K562 (cell line): ENCODE results near the gene FES. TPM values are rescaled to one million over a fixed set of nuclear protein-coding genes. Genes with fewer than 3 reads are reported as not detected.
A peak's percentile ranks its signal among the peaks of the same experiment; 100 is the strongest.

Source experiments
- MED1 ChIP-seq: sonication (generic); formaldehyde crosslinking; IDR thresholded peaks from 2 replicates; pipeline ENCODE4 v1.8.1; 2023; ENCODE audit warnings: missing genetic modification reagents, borderline replicate concordance
- PRPF4 ChIP-seq: fragments of 200-400 bp; formaldehyde crosslinking; IDR thresholded peaks from one replicate; pipeline ENCODE4 v1.6.1; 2017; ENCODE audit warnings: low read length, low read depth, mild to moderate bottlenecking; ENCODE audit not compliant: insufficient read depth, poor library complexity, severe bottlenecking
- RAD21 ChIP-seq, 2 experiments: fragments of 250-450 bp in 1 of 2; fragments of 450-650 bp in 1 of 2; sonication (Bioruptor Pico) in 1 of 2; formaldehyde crosslinking in 1 of 2; IDR thresholded peaks in 1 of 2; conservative IDR thresholded peaks in 1 of 2; 2 replicates each; pipeline versions ENCODE4 v1.4.0 to v1.8.0; 2020 to 2022; ENCODE audit warnings: mild to moderate bottlenecking in 2 of 2, moderate library complexity in 1 of 2
- SRSF7 ChIP-seq: fragments of 200-400 bp; formaldehyde crosslinking; optimal IDR thresholded peaks from 2 replicates; pipeline ENCODE3; 2017; ENCODE audit warnings: mild to moderate bottlenecking, low read depth, low read length
- ZNF224 ChIP-seq: sonication (generic); formaldehyde crosslinking; IDR thresholded peaks from 2 replicates; pipeline ENCODE4 v1.8.0; 2022; ENCODE audit warnings: mild to moderate bottlenecking, missing genetic modification reagents
- ZNF23 ChIP-seq: fragments of 250-450 bp; sonication (Bioruptor Pico); IDR thresholded peaks from 2 replicates; pipeline ENCODE4 v1.4.0; 2020; ENCODE audit warnings: mild to moderate bottlenecking
- polyA plus RNA-seq, 8 experiments: library from polyadenylated mRNA; depleted of rRNA in 4 of 8; stranded (reverse) in 5 of 8; unstranded in 3 of 8; fragments of >200 nt; fragmentation: Nextera tagmentation in 2 of 8; fragmentation: Illumina TruSeq in 1 of 8; extraction: Ambion mirVana in 2 of 8; extraction: Trizol in 1 of 8; gene quantifications; 2 replicates each; pipeline versions ENCODE4 v1.2.1 to v1.2.3, GENCODE V29; 2011 to 2014; ENCODE audit warnings: inconsistent platforms in 1 of 8, missing spikeins in 1 of 8
- total RNA-seq, 7 experiments: library from RNA; depleted of rRNA in 6 of 7; stranded (reverse); fragments of >200 nt in 6 of 7; fragmentation: Illumina TruSeq in 2 of 7; extraction: Trizol in 2 of 7; gene quantifications; 2 replicates each; pipeline versions ENCODE4 v1.2.1 to v1.2.3, GENCODE V29; 2011 to 2021; ENCODE audit warnings: low replicate concordance in 1 of 7
- TF ChIP-seq, protein P1 (sequence below): IDR thresholded peaks from 2 replicates; pipeline ENCODE4 v1.6.1; 2012; ENCODE audit warnings: low read depth, low read length, improper control_type of control experiment, borderline replicate concordance
- TF ChIP-seq, protein P2 (sequence below): fragments of 450-650 bp; IDR thresholded peaks from 2 replicates; pipeline ENCODE4 v1.6.1; 2016; ENCODE audit warnings: mild to moderate bottlenecking
- TF ChIP-seq, protein P3 (sequence below): sonication (generic); formaldehyde crosslinking; IDR thresholded peaks from 2 replicates; pipeline ENCODE4 v1.8.0; 2022; ENCODE audit warnings: mild to moderate bottlenecking, low read depth, missing genetic modification reagents

Gene FES
- total and polyA plus RNA-seq, 9 of the 15 experiments (the other 6 are each of a cell fraction or from before 2014, with no cell fraction given), result 0.38 to 2.6 (median 0.82) TPM

DNA sequence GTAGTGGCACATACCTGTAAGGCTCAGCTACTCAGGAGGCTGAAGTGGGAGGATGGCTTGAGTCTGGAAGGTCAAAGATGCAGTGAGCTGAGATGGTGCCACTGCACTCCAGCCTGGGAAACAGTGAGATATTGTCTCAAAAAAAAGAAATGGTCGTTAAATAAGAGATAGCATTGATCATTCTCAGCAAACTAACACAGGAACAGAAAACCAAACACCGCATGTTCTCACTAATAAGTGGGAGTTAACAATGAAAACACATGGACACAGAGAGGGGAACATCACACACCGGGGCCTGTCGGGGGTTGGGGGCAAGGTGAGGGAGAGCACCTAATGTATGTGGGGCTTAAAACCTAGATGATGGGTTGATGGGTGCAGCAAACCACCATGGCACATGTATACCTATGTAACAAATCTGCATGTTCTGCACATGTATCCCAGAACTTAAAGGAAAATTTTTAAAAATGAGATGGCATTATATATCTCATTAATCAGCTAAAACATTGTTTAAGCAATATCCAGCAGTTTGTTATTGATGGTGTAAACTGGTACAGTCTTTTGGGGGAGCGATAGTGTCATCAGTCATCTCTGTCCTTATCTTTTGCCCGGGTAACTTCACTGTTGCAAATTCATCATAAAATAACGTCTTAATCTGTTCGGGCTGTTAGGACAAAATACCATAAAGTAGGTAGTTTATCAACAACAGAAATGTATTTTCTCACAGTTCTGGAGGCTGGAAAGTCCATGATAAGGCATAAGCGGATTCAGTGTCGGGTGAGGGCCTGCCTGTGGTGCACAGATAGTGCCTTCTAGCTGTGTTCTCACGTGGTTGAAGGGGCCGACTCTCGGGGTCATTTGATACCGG, 17.1 kb downstream of the FES start (continued):
- TF ChIP-seq, protein P1, sequence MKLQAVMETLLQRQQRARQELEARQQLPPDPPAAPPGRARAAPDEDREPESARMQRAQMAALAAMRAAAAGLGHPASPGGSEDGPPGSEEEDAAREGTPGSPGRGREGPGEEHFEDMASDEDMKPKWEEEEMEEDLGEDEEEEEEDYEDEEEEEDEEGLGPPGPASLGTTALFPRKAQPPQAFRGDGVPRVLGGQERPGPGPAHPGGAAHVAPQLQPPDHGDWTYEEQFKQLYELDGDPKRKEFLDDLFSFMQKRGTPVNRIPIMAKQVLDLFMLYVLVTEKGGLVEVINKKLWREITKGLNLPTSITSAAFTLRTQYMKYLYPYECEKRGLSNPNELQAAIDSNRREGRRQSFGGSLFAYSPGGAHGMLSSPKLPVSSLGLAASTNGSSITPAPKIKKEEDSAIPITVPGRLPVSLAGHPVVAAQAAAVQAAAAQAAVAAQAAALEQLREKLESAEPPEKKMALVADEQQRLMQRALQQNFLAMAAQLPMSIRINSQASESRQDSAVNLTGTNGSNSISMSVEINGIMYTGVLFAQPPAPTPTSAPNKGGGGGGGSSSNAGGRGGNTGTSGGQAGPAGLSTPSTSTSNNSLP, result peak; percentile 97
- no peak for TF ChIP-seq SRSF7
- 0 out of 2 replicates have a peak, but pooled peaks have one; percentile 7 for TF ChIP-seq ZNF224 (CRISPR knock-in tag)
- no peak for TF ChIP-seq RAD21 (CRISPR knock-in tag; conservative IDR thresholded peaks at IDR 0.05 in 1 of 2, IDR thresholded peaks at IDR 0.05 in 1 of 2)
- TF ChIP-seq MED1 (CRISPR knock-in tag), result no peak
- TF ChIP-seq, protein P2, sequence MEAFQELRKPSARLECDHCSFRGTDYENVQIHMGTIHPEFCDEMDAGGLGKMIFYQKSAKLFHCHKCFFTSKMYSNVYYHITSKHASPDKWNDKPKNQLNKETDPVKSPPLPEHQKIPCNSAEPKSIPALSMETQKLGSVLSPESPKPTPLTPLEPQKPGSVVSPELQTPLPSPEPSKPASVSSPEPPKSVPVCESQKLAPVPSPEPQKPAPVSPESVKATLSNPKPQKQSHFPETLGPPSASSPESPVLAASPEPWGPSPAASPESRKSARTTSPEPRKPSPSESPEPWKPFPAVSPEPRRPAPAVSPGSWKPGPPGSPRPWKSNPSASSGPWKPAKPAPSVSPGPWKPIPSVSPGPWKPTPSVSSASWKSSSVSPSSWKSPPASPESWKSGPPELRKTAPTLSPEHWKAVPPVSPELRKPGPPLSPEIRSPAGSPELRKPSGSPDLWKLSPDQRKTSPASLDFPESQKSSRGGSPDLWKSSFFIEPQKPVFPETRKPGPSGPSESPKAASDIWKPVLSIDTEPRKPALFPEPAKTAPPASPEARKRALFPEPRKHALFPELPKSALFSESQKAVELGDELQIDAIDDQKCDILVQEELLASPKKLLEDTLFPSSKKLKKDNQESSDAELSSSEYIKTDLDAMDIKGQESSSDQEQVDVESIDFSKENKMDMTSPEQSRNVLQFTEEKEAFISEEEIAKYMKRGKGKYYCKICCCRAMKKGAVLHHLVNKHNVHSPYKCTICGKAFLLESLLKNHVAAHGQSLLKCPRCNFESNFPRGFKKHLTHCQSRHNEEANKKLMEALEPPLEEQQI, result peak; percentile 97
- TF ChIP-seq PRPF4, result no peak
- TF ChIP-seq, protein P3, sequence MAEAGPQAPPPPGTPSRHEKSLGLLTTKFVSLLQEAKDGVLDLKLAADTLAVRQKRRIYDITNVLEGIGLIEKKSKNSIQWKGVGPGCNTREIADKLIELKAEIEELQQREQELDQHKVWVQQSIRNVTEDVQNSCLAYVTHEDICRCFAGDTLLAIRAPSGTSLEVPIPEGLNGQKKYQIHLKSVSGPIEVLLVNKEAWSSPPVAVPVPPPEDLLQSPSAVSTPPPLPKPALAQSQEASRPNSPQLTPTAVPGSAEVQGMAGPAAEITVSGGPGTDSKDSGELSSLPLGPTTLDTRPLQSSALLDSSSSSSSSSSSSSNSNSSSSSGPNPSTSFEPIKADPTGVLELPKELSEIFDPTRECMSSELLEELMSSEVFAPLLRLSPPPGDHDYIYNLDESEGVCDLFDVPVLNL, result no peak
- TF ChIP-seq ZNF23, result no peak; the same call in 1 of the 2 replicates
